Right renal pelvis (tissue), 4 donors: ENCODE measurements around the gene ICAM5. TPM values are rescaled to one million over a fixed set of nuclear protein-coding genes. Genes with fewer than 3 reads are reported as not detected.
"Not testable (repeated sequence)": the region's sequence is repeated elsewhere in the genome, so short reads cannot be mapped to it uniquely, and the experiment has no call there.

Experiments
- DNase-seq, 4 donors: peaks; one replicate each; pipeline ENCODE4 v3.0.0-alpha.2; 2013; ENCODE audit warnings: low read depth in 4 of 4, low spot score in 3 of 4, missing footprints in 1 of 4
- polyA plus RNA-seq, 4 donors: library from polyadenylated mRNA; unstranded; fragments of 120-200 nt; gene quantifications; one replicate each; pipeline ENCODE4 v1.2.1, GENCODE V29; 2013; ENCODE audit not compliant: insufficient read length in 4 of 4

ICAM5 gene, protein sequence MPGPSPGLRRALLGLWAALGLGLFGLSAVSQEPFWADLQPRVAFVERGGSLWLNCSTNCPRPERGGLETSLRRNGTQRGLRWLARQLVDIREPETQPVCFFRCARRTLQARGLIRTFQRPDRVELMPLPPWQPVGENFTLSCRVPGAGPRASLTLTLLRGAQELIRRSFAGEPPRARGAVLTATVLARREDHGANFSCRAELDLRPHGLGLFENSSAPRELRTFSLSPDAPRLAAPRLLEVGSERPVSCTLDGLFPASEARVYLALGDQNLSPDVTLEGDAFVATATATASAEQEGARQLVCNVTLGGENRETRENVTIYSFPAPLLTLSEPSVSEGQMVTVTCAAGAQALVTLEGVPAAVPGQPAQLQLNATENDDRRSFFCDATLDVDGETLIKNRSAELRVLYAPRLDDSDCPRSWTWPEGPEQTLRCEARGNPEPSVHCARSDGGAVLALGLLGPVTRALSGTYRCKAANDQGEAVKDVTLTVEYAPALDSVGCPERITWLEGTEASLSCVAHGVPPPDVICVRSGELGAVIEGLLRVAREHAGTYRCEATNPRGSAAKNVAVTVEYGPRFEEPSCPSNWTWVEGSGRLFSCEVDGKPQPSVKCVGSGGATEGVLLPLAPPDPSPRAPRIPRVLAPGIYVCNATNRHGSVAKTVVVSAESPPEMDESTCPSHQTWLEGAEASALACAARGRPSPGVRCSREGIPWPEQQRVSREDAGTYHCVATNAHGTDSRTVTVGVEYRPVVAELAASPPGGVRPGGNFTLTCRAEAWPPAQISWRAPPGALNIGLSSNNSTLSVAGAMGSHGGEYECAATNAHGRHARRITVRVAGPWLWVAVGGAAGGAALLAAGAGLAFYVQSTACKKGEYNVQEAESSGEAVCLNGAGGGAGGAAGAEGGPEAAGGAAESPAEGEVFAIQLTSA
- polyA plus RNA-seq: under 1 TPM; 0.10 to 0.38 (median 0.14) TPM

- DNase-seq: no peak
These were observed at the start of gene ICAM5 for GRCh38 chr19:10289836-10290356. TSS of gene ICAM5 (plus strand) at chr19:10289952. CDS start at chr19:10290044, 92 bp downstream.

- DNase-seq: not testable (repeated sequence)
These were observed 47.8 kb upstream of the ICAM5 start for GRCh38 chr19:10241826-10242449.

GRCh38 chr19:10243606-10244005, 46.1 kb upstream of the ICAM5 start:
- DNase-seq: no peak

DNA sequence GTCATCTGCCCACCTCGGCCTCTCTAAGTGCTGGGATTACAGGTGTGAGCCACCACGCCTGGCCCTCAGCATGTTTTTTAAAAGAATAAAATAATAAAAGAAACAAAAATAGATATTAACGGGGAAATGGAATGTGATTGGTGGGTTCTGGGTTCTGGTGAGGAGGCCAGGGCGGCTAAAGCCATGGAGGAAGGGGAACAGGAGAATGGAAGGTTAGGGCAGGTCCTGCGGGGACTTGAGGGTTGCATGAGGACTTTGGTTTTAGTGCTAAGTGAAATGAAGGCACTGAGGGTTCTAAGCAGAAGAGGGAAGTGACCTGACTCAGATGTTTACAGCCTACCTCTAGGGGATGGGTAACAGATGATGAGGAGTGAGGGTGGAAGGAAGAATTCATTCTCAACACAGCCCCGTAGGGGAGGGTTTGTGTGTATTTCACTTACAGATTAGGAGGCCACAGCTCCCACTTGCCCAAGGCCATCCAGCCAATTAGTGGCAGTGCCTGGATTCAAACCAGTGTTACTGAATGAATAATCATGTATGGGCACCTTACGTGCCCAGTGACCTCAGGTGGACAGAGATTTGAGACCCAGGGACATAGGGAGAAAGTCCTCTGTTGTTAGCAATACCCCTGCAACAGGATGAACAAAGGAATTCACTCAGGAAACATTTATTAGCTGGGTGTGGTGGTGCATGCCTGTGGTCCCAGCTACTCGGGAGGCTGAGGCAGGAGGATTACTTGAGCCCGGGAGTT, 44.4 kb upstream of the ICAM5 start:
- no peak for DNase-seq

DNA sequence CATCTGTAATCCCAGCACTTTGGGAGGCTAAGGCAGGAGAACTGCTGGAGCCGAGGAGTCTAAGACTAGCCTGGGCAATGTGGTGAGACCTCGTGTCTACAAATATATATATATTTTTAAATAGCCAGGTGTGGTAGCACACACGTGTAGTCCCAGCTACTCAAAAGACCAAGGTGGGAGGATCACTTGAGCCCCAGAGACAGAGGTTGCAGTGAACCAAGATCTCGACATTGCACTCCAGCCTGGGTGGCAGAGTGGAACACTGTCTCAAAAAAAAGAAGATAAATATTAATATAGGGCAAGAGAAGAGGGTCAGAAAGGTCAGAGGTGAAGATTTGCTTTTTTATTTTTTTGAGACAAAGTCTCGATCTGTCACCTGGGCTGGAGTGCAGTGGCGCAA, 43.2 kb upstream of the ICAM5 start:
- DNase-seq: no peak

DNA sequence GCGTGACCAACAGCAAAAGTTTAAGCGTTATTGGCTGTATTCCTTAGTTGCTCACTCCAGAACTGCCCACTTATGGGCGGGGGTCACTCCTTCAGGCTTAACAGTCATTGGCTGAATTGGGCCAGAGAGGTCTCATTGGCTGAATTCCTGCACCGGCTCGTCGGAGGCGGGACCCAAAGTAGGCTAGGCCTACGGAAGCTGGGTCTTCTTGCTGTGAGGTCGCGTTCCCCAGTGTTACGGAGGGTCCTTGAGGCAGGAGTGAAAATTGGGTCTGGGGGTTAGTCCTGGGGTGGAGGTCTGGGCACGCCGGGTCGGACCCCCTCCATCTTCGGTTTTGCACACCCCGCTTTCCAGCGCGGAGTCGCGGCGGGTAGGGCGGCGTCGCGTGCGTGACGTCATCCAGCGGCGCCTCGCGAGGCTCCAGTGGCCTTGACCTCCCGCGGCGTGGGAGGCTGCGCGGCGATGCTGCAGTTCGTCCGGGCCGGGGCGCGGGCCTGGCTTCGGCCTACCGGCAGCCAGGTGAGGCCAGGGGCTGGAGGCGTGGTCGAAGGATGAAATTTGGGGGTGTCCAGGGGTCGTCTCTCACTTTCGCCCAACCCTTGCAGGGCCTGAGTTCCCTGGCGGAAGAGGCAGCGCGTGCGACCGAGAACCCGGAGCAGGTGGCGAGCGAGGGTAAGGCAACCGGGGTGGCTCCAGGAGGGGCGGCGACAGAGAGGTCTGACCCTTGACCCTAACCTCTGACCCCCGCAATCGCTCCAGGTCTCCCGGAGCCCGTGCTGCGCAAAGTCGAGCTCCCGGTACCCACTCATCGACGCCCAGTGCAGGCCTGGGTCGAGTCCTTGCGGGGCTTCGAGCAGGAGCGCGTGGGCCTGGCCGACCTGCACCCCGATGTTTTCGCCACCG, 37.7 kb upstream of the ICAM5 start, which contains the start of gene MRPL4:
Gene MRPL4 (plus strand): TSS at position 423 of the 903 bp plus-strand sequence. CDS start 40 bp downstream, at position 463.
- DNase-seq: peak; percentile 95 to 97 (median 96)

- DNase-seq: no peak
These were observed 37.0 kb upstream of the ICAM5 start for GRCh38 chr19:10252707-10253106.

DNA sequence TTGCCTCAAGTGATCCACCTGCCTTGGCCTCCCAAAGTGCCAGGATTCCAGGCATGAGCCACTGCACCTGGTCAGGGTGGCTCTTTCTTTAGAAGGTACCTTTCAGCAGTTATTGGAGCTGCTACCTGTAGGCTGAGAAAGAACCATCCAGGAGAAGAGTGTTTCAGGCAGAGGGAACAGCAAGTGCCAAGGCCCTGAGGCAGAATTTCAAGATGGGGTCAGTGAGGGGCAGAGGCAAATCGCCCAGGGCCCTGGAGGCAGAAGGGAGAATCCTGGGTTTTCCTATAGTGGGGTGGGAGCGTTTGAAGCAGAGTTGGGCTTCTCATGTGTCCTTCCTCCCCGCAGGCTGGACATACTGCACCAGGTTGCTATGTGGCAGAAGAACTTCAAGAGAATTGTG, 35.5 kb upstream of the ICAM5 start:
- no peak for DNase-seq

- DNase-seq: no peak
These were observed 34.4 kb upstream of the ICAM5 start for GRCh38 chr19:10255358-10255757.

DNA sequence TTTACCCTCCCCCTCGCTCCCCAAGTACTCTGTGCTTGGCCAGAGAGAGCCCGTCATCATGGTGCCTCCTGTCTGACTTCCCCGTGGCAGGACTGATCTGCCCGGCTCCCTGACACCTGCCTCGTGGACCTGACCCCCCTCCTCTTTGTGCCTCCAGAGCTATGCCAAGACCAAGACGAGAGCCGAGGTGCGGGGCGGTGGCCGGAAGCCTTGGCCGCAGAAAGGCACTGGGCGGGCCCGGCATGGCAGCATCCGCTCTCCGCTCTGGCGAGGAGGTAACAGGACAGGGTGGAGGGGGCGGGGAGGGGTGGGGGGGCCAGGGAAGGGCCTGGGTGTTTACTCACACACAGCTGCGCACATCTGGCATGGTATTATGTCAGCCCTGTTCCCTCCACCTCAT, 33.2 kb upstream of the ICAM5 start:
- no peak for DNase-seq

- DNase-seq: no peak
These were observed 32.7 kb upstream of the ICAM5 start for GRCh38 chr19:10256970-10257615.

GRCh38 chr19:10258080-10258710, 31.6 kb upstream of the ICAM5 start:
- no peak for DNase-seq

DNA sequence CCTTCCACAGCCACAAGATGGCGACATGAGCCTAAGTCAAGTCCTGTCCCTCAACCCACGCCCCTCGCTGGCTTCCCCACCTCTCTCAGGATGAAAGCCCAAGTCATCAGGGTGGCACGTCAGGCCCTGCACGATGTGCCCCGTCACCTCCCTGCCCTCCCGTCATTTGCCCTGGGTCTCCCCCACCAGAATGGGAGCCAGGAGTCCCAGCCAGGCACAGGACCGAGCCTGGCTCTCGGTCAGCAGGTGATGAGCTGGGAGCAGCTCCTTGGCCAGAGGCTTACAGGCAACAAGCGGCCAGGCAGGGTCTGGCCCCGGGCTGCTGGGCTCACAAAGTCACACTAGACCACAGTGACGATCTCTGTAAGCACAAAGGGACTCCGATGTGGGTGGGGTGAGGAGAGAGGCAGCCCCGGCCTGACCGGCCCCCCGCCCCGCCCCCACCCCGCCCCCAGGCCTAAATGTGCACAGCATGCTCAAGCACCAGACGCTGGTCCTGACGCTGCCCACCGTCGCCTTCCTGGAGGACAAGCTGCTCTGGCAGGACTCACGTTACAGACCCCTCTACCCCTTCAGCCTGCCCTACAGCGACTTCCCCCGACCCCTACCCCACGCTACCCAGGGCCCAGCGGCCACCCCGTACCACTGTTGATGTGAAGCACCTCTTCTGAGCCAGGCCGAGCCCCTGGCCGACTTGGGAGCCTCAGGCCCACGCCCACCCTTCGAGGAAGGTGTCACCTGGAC, 30.4 kb upstream of the ICAM5 start:
- peak in 2 of 4 donors; percentile 70 to 83 for DNase-seq

DNA sequence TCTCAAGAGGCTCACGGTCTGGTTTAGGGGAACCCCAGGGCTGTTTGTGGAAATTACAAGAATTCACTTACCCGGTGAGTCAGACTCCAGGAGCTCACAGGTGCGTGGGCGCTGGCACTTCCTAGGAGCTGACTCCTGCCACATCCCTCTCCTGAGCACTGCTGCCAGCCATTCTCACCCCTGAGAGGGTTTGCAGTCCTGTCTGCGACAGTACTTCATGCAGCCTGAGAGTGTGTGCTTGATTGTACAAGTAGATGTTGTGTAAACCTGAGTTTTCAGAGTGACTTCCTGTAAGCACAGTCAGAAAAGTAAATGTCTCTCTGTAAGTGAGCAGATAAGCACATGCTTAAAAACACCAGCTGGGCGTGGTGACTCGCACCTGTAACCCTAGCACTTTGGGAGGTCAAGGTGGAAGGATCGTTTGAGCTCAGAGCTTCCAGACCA, 29.6 kb upstream of the ICAM5 start:
- no peak for DNase-seq

DNA sequence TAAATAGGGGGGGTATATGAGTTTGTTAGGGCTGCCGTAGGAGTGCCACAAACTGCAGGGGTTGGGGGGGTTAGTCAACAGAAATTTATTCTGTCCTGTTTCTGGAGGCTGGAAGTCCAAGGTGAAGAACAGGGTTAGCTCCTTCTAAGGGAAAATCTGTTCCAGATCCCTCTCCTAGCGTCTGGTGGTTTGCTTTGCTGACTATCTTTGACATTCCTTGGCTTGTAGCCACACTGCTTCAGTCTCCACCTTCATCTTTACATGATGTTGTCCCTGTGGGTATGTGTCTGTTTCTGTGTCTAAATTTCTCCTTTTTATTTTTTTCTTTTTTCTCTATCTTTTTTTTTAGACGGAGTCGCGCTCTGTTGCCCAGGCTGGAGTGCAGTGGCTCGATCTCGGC, 27.0 kb upstream of the ICAM5 start:
- no peak for DNase-seq

- DNase-seq: no peak
These were observed 23.0 kb upstream of the ICAM5 start for GRCh38 chr19:10266706-10267105.

GRCh38 chr19:10268071-10268470, 21.7 kb upstream of the ICAM5 start:
- DNase-seq: no peak
